Motor neuron (in vitro differentiated cells): Measurements from ENCODE around the gene ZC3H12D. TPM values are rescaled to one million over a fixed set of nuclear protein-coding genes. Genes with fewer than 3 reads are reported as not detected.
A peak's percentile ranks its signal among the peaks of the same experiment; 100 is the strongest.

Experiments used
- ATAC-seq, 8 experiments: fragments of 200-7000 bp; cut with Tn5 transposase; replicated peaks in 6 of 8; 2 replicates each; pipeline ENCODE4 v1.8.0; 2021; ENCODE audit warnings: mild to moderate bottlenecking in 8 of 8, moderate library complexity in 8 of 8
- H3K27ac ChIP-seq, 2 donors: fragments of 250-450 bp; sonication (Bioruptor Pico); 2 replicates each; pipeline ENCODE4 v1.9.0; 2021; ENCODE audit warnings: antibody characterized with exemption in 2 of 2, mild to moderate bottlenecking in 2 of 2, moderate library complexity in 1 of 2
- H3K4me1 ChIP-seq, 2 donors: fragments of 250-450 bp; sonication (Bioruptor Pico); replicated peaks in 1 of 2; 2 replicates each; pipeline ENCODE4 v1.6.1; 2021; ENCODE audit warnings: antibody characterized with exemption in 2 of 2, mild to moderate bottlenecking in 2 of 2, moderate library complexity in 1 of 2
- H3K4me3 ChIP-seq, 5 donors: fragments of 250-450 bp; sonication (Bioruptor Pico); 2 replicates each; pipeline ENCODE4 v1.9.0; 2021; ENCODE audit warnings: antibody characterized with exemption in 5 of 5, mild to moderate bottlenecking in 5 of 5, moderate library complexity in 4 of 5
- WGBS, 10 experiments: fragments of 450-650 bp; shearing (Covaris generic); methylation state at CpG; one replicate each; pipeline ENCODE4 v1.0.0; 2022; 5-methylcytosine and 5-hydroxymethylcytosine counted together
- in situ Hi-C, 9 experiments: fragments of 400-800 bp; cut with MboI; loops; one replicate each; pipeline ENCODE4 v1.15.0; 2021; ENCODE audit warnings: low sequenced_read_pairs in 9 of 9, low pct_unique_long_range_greater_than_20kb in 2 of 9; ENCODE audit not compliant: unreplicated experiment in 9 of 9
- total RNA-seq, 8 experiments: library from RNA; unstranded; fragments of 300-600 nt; gene quantifications; 2 replicates each; pipeline versions ENCODE4 v1.2.3 to v1.2.4, GENCODE V29; 2022

The ZC3H12D gene
- total RNA-seq, 8 experiments from 2014 or later = 0.13 to 6.0 (median 0.56) TPM

- ATAC-seq = peak; percentile 82 to 98 (median 97)
- Histone ChIP-seq H3K4me1 (peaks cover 15 to 24% of the 10 kb centered on the region in 2 donors), H3K27ac (peak overlapping the region; percentile 53 to 54), H3K4me3 (no peak overlapping the region)
- WGBS, 10 experiments = 0 to 94% (median 65%) methylated on average over 1 to 13 of the region's 16 CpGs
- in situ Hi-C loops = loop anchor here in 5 of 9 experiments (25.0 kb wide), 2 partner anchors 354 to 404 kb away; no protein-coding TSS in a partner anchor
Observed at GRCh38 chr6:149440735-149441671, 43.8 kb downstream of the ZC3H12D start.

GRCh38 chr6:149439626-149440025 lies 45.2 kb downstream of the ZC3H12D start:
- 60 to 100% (median 95%) methylated on average over 1 of the region's 1 CpG; no CpG with 5 or more reads in 4 of the 10 experiments for WGBS, 10 experiments
- Histone ChIP-seq H3K4me1 (peaks cover 15 to 24% of the 10 kb centered on the region in 2 donors), H3K27ac (no peak overlapping the region), H3K4me3 (no peak overlapping the region)
- ATAC-seq = no peak
- in situ Hi-C loops = loop anchor here in 7 of 9 experiments (10.0 to 25.0 kb wide), 3 partner anchors 352 to 402 kb away; no protein-coding TSS in a partner anchor

- ATAC-seq = no peak
- in situ Hi-C loops = loop anchor here in 7 of 9 experiments (10.0 to 25.0 kb wide), 3 partner anchors 352 to 402 kb away; no protein-coding TSS in a partner anchor
- no peak overlapping the region for H3K27ac ChIP-seq
- H3K4me3 ChIP-seq = no peak overlapping the region
- WGBS, 10 experiments = 26 to 100% (median 79%) methylated on average over 1 to 3 of the region's 3 CpGs; no CpG with 5 or more reads in 2 of the 10 experiments
- H3K4me1 ChIP-seq = peaks cover 15 to 24% of the 10 kb centered on the region in 2 donors
Observed at GRCh38 chr6:149438855-149439254, 46.0 kb downstream of the ZC3H12D start.

GRCh38 chr6:149437212-149437611 lies 47.6 kb downstream of the ZC3H12D start:
- 70 to 100% (median 94%) methylated on average over 1 to 3 of the region's 3 CpGs for WGBS, 10 experiments
- no peak for ATAC-seq
- in situ Hi-C loops = loop anchor here in 7 of 9 experiments (10.0 to 25.0 kb wide), 3 partner anchors 350 to 400 kb away; no protein-coding TSS in a partner anchor
- Histone ChIP-seq H3K4me1 (peaks cover 15 to 24% of the 10 kb centered on the region in 2 donors), H3K4me3 (no peak overlapping the region), H3K27ac (no peak overlapping the region)

GRCh38 chr6:149436647-149437046 lies 48.2 kb downstream of the ZC3H12D start:
- 0 to 100% (median 88%) methylated on average over 1 to 8 of the region's 12 CpGs; no CpG with 5 or more reads in 5 of the 10 experiments for WGBS, 10 experiments
- peaks cover 12 to 21% of the 10 kb centered on the region in 2 donors for H3K4me1 ChIP-seq
- no peak overlapping the region for H3K27ac ChIP-seq
- in situ Hi-C loops = loop anchor here in 7 of 9 experiments (10.0 to 25.0 kb wide), 3 partner anchors 349 to 399 kb away; no protein-coding TSS in a partner anchor
- no peak for ATAC-seq
- H3K4me3 ChIP-seq = no peak overlapping the region

GRCh38 chr6:149435919-149436586 lies 48.8 kb downstream of the ZC3H12D start:
- no peak overlapping the region for H3K4me3 ChIP-seq
- ATAC-seq = no peak
- H3K27ac ChIP-seq = no peak overlapping the region
- in situ Hi-C loops = loop anchor here in 7 of 9 experiments (10.0 to 25.0 kb wide), 3 partner anchors 349 to 399 kb away; no protein-coding TSS in a partner anchor
- WGBS, 10 experiments = 76 to 100% (median 93%) methylated on average over 1 to 6 of the region's 13 CpGs; no CpG with 5 or more reads in 5 of the 10 experiments
- peaks cover 6 to 15% of the 10 kb centered on the region in 2 donors for H3K4me1 ChIP-seq

GRCh38 chr6:149433881-149434280 lies 50.9 kb downstream of the ZC3H12D start:
- no peak for ATAC-seq
- Histone ChIP-seq H3K4me3 (no peak overlapping the region), H3K4me1 (peaks cover 0 to 2% of the 10 kb centered on the region in 2 donors), H3K27ac (no peak overlapping the region)
- WGBS, 10 experiments = 6 to 100% (median 91%) methylated on average over 1 of the region's 1 CpG; no CpG with 5 or more reads in 2 of the 10 experiments
- in situ Hi-C loops = loop anchor here in 7 of 9 experiments (10.0 to 25.0 kb wide), 3 partner anchors 347 to 397 kb away; no protein-coding TSS in a partner anchor

GRCh38 chr6:149433405-149433804 lies 51.4 kb downstream of the ZC3H12D start:
- WGBS, 10 experiments = 36 to 100% (median 67%) methylated on average over 1 to 2 of the region's 2 CpGs; no CpG with 5 or more reads in 1 of the 10 experiments
- Histone ChIP-seq H3K4me3 (no peak overlapping the region), H3K27ac (no peak overlapping the region), H3K4me1 (peaks cover 0 to 2% of the 10 kb centered on the region in 2 donors)
- in situ Hi-C loops = loop anchor here in 7 of 9 experiments (10.0 to 25.0 kb wide), 3 partner anchors 346 to 396 kb away; no protein-coding TSS in a partner anchor
- no peak for ATAC-seq

GRCh38 chr6:149431905-149432775 lies 52.7 kb downstream of the ZC3H12D start:
- ATAC-seq = peak; percentile 98 to 99 (median 99)
- 13 to 100% (median 33%) methylated on average over 1 to 14 of the region's 19 CpGs for WGBS, 10 experiments
- in situ Hi-C loops = loop anchor here in 7 of 9 experiments (10.0 to 25.0 kb wide), 3 partner anchors 345 to 395 kb away; no protein-coding TSS in a partner anchor
- Histone ChIP-seq H3K27ac (no peak overlapping the region), H3K4me1 (peaks cover 0 to 2% of the 10 kb centered on the region in 2 donors), H3K4me3 (no peak overlapping the region)

- no peak for ATAC-seq
- H3K4me3 ChIP-seq = no peak overlapping the region
- in situ Hi-C loops = loop anchor here (10.0 to 25.0 kb wide), 3 partner anchors 342 to 392 kb away; no protein-coding TSS in a partner anchor
- H3K4me1 ChIP-seq = peaks cover 0 to 2% of the 10 kb centered on the region in 2 donors
- 70 to 88% (median 83%) methylated on average over 2 to 23 of the region's 26 CpGs for WGBS, 10 experiments
- H3K27ac ChIP-seq = no peak overlapping the region
Observed at GRCh38 chr6:149429427-149430360, 55.1 kb downstream of the ZC3H12D start.

- no peak for ATAC-seq
- in situ Hi-C loops = loop anchor here in 7 of 9 experiments (10.0 to 25.0 kb wide), 3 partner anchors 341 to 391 kb away; no protein-coding TSS in a partner anchor
- H3K4me3 ChIP-seq = no peak overlapping the region
- peaks cover 4 to 6% of the 10 kb centered on the region in 2 donors for H3K4me1 ChIP-seq
- H3K27ac ChIP-seq = no peak overlapping the region
- WGBS, 10 experiments = 100% methylated on average over 1 of the region's 4 CpGs; no CpG with 5 or more reads in 8 of the 10 experiments
Observed at GRCh38 chr6:149428606-149429005, 56.2 kb downstream of the ZC3H12D start.
